Endothelial cell of umbilical vein (primary cell): Measurements from ENCODE around the gene LPIN1.

Source experiments
- EZH2 ChIP-seq: IDR thresholded peaks from 2 replicates; pipeline ENCODE4 v1.6.1; 2012; ENCODE audit warnings: borderline replicate concordance, low read depth, mild to moderate bottlenecking, moderate library complexity, low read length, inconsistent platforms; ENCODE audit not compliant: severe bottlenecking
- FOS ChIP-seq: IDR thresholded peaks from 2 replicates; pipeline ENCODE4 v1.6.1; 2011; ENCODE audit warnings: mild to moderate bottlenecking, low read length, moderate library complexity, borderline replicate concordance; ENCODE audit not compliant: insufficient read depth
- POLR2A ChIP-seq: IDR thresholded peaks from 2 replicates; pipeline ENCODE4 v1.6.1; 2012; ENCODE audit warnings: low read depth, mild to moderate bottlenecking, control low read depth, low read length
- TF ChIP-seq, protein P1 (sequence below), 2 donors: IDR thresholded peaks; 1 replicate in 1 of 2; 2 replicates in 1 of 2; pipeline ENCODE4 v1.5.1; 2011; ENCODE audit warnings: low read length in 2 of 2, mild to moderate bottlenecking in 2 of 2, moderate library complexity in 2 of 2, control low read depth in 1 of 2, inconsistent platforms in 1 of 2, low read depth in 1 of 2; ENCODE audit not compliant: insufficient read depth in 1 of 2; ENCODE audit errors: extremely low read depth in 1 of 2

DNA sequence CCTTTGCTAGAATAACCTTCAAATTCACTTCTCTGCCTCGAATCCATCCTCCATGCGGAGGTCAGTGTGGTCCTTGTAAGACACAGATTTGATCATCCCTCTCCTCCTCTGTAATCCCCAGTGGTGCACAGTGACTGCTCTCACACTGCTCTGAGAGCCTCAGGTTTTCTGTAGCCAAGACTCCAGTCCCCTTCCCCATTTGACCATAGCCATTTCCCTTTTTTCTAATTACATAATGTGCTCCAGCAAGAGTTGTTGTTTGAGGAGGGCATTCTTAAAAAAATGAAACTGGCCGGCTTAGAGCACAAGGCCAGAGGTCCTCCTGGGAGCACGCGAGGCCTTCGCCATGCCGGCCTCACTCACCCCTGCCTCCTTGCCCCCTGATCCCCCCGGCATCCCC is 34.7 kb upstream of the LPIN1 start:
- TF ChIP-seq EZH2 = no peak
- no peak for TF ChIP-seq POLR2A
- TF ChIP-seq, protein P1, sequence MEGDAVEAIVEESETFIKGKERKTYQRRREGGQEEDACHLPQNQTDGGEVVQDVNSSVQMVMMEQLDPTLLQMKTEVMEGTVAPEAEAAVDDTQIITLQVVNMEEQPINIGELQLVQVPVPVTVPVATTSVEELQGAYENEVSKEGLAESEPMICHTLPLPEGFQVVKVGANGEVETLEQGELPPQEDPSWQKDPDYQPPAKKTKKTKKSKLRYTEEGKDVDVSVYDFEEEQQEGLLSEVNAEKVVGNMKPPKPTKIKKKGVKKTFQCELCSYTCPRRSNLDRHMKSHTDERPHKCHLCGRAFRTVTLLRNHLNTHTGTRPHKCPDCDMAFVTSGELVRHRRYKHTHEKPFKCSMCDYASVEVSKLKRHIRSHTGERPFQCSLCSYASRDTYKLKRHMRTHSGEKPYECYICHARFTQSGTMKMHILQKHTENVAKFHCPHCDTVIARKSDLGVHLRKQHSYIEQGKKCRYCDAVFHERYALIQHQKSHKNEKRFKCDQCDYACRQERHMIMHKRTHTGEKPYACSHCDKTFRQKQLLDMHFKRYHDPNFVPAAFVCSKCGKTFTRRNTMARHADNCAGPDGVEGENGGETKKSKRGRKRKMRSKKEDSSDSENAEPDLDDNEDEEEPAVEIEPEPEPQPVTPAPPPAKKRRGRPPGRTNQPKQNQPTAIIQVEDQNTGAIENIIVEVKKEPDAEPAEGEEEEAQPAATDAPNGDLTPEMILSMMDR (IDR thresholded peaks at IDR 0.05; ENCODE audit: extremely low read depth in 1 of 2, insufficient read depth in 1 of 2, low read depth in 1 of 2, low read length in 2 of 2) = no peak
- TF ChIP-seq FOS = no peak
